Middle frontal gyrus (tissue), 1 donor: Measurements from ENCODE around the gene VWA5B1.

Experiments used
- DNase-seq: peaks from one replicate; pipeline ENCODE4 v3.0.0-alpha.2; 2015; ENCODE audit warnings: low spot score; ENCODE audit errors: extremely low spot score

VWA5B1 gene

DNA sequence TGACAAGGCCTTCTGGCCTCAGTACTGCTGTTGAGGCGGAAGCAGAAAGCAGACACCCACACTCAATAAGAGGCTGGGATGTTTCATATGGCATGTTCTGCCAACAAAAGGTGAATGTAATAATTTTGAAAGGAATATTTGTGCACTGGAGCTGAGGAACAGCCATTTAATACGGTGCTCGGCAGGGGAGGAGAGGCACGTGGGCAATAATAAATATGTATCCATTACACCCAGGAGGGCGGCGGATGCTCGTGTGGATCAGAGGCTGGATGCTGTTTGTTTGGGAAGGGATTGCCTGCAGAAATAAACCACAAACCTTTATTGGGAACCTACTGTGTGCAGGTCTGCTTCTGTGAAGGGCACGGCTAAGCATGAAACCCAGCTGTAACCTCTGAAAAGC, 92.0 kb downstream of the VWA5B1 start:
- no peak for DNase-seq

DNA sequence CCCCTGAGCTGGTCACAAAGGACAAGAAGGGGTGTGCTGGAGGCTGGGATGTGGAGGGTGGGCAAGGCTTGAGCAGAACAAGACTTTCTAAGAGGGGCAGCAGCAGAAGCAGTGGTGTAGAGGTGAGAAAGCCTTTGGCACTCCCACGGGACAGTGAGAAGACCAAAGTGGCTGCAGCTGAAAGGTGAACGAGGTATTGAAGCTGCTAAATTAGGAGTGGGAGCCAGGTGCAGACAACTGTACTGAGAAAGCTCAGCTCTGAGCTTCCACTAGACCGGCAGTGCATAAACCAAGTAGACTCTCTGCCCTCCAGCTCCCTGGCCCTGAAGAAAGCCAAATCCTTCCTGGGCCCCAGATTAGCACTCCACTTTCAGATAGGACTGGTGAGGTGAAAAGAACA, 93.0 kb downstream of the VWA5B1 start:
- no peak for DNase-seq

DNA sequence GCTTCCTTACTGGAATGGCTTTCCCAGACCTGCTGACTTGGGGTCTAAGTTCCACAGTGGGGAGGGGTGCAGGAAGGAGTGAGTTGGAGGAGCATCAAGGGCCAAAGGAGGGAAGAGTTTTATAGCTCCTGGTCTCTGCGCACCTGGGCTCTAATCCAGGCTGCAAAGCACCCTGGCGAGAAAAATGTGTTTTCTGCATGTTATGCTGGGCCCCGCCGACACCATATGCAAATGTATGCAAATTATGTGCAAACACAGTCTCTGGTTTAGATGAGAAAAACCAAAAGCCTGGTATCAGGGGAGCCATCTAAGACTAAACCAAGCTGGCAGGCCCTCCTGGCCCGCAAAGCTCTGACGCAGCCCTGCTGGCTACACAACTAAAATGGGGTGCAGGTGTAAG, 95.0 kb downstream of the VWA5B1 start:
- DNase-seq, result peak; percentile 31

DNA sequence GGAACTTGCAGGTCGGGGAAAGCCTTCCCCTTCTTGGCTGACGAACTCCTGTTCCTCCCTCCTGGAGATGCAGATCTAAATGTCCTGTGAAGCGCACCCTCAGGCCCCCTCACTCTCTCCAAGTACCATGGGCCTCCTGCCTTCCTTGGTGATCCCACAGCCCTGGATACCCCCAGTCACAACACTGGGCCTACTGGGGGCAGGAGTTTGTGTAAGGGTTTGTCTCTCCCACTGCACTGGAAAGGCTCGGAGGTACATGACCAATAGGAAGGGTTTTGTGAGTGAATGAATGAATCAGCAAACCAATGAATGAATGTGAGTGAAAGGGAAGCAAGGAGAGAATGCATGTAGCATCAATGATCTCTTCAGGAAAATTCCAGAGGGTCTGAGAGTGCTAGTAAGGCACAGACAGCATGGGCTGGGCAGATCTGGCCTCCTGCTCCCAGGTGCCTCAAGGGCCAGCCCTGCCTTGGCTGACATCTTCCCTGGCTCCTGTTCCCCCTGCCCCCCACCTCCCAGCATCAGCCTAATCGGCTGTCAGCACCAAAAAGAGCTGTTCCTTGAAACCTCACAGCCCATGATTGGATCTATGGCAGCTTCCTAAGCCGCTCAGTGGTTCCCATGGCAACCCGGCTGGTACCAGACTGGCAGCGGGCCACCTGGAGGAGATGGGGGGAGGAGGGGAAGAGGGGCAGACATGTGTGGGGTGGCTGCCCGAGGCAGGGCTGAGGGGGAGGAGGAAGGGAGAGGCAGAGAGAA, 95.8 kb downstream of the VWA5B1 start:
- peak; percentile 49 for DNase-seq

DNA sequence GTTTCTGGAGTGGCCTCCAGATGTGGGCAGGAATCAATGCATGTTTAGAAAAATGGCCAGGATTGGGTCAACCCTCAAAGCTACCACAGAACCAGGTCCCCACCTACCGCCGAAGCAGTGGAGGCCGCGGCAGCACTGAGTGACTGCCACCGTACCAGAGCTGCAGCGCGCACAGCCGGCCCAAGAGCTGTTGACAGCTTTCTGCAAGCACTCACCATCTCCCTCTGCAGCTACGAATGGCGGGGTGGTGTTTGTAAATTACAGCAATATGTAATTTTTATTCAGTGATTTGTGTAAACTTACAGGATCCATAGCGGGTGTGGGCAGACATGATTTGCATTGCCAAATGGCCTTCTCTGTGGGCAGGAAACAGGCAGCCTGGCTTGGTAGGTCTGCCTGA, 98.9 kb downstream of the VWA5B1 start:
- no peak for DNase-seq

GRCh38 chr1:20390589-20391331, 100.1 kb downstream of the VWA5B1 start:
- no peak for DNase-seq

DNA sequence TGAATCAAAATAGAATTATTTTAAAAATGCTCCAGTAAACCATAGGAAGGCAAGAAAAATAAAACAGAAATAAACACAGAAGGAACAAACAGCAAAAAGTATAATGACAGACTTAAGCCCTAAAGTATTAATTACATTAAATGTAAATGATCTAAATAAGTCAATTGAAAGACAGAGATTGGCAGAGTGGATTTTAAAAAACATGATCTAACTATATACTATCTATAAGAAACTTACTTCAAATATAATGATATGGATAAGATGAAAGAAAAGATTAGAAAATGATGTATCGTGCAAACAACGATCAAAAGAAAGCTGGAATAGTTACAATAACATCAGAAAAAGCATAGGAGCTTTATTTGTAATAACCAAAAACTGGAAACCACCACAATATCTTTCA, 104.6 kb downstream of the VWA5B1 start:
- DNase-seq, result no peak

DNA sequence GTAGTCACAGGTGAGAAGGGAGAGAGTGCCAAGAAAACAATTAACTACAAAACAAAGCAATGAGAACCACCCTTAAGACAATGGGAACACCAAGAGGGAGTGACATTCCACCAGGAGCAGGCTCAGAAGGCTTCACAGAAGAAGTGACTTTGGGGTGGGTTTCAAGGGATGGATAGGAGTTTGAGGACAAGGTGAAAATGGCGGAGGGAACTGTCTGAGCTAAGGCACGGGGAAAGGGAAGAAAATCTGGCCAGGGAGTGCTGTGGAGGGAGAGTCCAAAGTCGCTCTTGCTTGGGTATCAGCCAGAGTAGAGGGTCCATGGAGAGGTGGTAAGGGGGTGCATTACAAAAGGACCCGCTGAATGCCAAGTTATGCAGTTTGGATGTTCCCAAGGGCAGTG, 108.1 kb downstream of the VWA5B1 start:
- no peak for DNase-seq

DNA sequence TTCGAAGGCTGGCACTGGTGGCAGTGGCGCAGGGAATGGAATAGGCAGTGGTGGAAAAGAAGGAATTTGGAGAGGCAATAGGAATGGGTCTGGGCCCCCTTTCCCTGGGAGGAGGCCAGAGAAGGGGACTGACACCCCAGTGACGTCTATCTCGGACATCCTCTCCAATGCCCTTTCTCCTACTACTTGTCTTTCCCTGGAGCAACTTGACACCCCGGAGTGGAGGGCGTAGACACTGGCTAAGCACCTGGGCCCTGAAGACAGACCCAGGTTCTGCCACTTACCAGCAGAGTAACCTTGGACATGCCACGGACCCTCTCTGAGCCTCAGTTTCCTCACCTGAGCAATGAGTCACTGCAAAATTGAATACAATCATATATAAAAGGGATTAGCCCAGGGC, 108.5 kb downstream of the VWA5B1 start:
- DNase-seq, result no peak

DNA sequence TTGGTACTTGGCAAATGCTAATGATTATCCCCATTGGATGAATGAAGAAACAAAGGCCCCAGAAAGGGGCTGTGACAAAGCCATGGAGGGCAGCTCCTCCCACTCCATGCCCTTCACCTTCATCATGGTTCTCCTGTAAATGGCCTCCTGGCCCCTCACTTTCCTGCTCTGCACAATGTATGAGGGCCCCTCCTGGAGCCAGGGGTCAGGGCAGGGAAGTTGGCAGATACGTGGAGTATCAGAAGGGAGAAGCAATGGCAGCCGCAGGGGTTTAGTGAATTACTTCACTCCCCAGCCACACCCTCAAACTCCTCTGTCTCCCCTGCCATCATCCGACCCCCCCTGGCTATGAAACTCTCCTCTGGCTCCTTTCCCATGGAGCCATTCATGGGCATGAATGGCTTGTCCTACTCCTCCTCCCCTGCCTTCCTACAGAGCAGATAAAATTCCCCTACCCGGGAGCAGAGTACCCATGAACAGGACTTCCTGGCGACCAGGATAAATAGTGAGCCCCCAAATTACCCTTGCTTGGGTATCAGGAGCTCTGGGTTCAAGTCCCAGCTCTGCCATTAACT, 109.0 kb downstream of the VWA5B1 start:
- DNase-seq, result no peak

- DNase-seq, result no peak
These were observed 109.9 kb downstream of the VWA5B1 start for GRCh38 chr1:20400341-20401177.

GRCh38 chr1:20401405-20402010, 110.8 kb downstream of the VWA5B1 start:
- DNase-seq, result no peak

- DNase-seq, result no peak
These were observed 112.1 kb downstream of the VWA5B1 start for GRCh38 chr1:20402585-20403422.

DNA sequence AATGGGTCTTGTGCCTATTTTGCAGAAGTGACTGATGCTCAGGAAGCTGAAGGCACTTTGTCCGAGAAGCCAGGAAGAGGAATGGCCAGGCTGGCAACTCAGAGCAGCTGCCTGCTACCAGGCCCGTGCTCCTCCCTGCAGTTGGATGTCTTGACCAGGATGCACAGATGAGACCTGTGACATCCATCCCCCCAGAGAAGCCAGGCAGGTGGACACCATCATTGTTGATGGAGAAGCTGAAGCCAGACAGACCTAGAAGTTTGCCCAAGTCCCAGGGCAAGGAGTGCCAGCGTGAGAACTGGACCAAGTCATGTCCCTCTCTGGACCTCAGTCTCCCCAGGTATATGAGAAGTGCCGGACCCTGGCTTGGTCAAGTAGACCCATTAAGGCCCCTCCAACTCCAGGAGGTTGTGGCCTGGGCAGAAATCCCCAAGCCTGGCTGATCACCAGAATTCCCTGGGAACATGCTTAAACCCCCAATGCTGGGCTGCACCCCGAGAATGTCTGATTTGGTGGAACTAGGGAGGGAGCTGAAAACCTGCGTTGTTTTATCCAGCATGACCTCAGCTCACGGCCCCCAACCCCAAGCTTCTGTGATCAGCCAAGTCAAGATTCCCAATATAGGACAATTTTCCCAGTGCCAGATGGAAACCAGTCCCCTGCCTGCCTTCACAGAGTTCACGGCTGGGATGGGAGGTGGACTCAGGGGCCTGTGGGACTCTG, 112.9 kb downstream of the VWA5B1 start:
- no peak for DNase-seq

DNA sequence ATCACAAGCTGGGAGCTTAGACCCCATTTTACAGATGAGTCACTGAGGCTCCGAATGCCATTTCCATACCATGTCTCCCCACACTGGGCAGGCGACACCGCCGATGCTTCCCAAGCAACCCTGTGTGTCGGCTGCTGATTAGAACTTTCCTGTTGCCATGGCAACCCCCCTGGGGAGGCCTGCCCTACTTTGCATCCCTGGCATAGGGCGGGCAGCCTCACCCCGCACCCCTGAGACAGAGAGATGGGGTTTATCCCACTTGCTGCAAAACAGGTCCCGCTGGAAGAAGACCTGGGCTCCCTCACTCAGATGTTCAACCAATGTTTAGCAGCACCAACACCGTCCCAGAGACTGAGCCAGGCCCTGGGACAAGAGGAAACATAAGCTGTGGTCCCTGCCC, 113.8 kb downstream of the VWA5B1 start:
- no peak for DNase-seq
